Left cardiac atrium (tissue), 4 donors: ENCODE data around the gene MAPK9. TPM values are rescaled to one million over a fixed set of nuclear protein-coding genes. Genes with fewer than 3 reads are reported as not detected.
A peak's percentile ranks its signal among the peaks of the same experiment; 100 is the strongest.
"Not testable (repeated sequence)": the region's sequence is repeated elsewhere in the genome, so short reads cannot be mapped to it uniquely, and the experiment has no call there.

Experiments used
- ATAC-seq, 2 donors: fragments of 200-7000 bp; cut with Tn5 transposase; one replicate each; pipeline ENCODE4 v1.9.1; 2020; ENCODE audit warnings: mild to moderate bottlenecking in 2 of 2, moderate library complexity in 2 of 2
- DNase-seq: peaks from one replicate; pipeline ENCODE4 v3.0.0-alpha.2; 2020
- intact Hi-C, 2 donors: fragments of 100-400 bp; cut with DNase I; formaldehyde crosslinking; loops; one replicate each; pipeline versions ENCODE4 v1.14.1 to v1.15.1; 2022 to 2023
- total RNA-seq, 2 donors: library from RNA; stranded (reverse); fragmentation: NEBNext Ultra II Directional; extraction: Animal tissue kit (Norgen Biotek cat#: 25700); gene quantifications; one replicate each; pipeline ENCODE4 v1.2.1, GENCODE V29; 2021
- donor health status: DM: no; HTN: yes; CAD: no.
- donor health status: DM: no; HTN: yes; CAD: no; lungs with severe emphysema.
- donor health status: DM: yes; HTN: yes; CAD: no.
- donor health status: Dilated cardiomyopathy.

MAPK9 gene
- total RNA-seq, 2 donors from 2014 or later = 33.8 to 38.8 TPM

GRCh38 chr5:180299526-180299925 is 7.6 kb upstream of the MAPK9 start:
- intact Hi-C loops = no loop called here
- ATAC-seq (no peak), DNase-seq (no peak)

- DNase-seq, intact Hi-C loops: not testable (repeated sequence)
- peak in 1 of 2 donors; percentile 9 for ATAC-seq
These were observed 7.1 kb upstream of the MAPK9 start for GRCh38 chr5:180299014-180299413.

GRCh38 chr5:180297587-180298282 is 5.9 kb upstream of the MAPK9 start:
- intact Hi-C loops = no loop called here
- no peak for DNase-seq
- no peak for ATAC-seq

- ATAC-seq (no peak), DNase-seq (no peak)
- intact Hi-C loops = no loop called here
These were observed 4.9 kb upstream of the MAPK9 start for GRCh38 chr5:180296771-180297170.

- ATAC-seq = no peak
- intact Hi-C loops = loop anchor here in 1 of 2 donors (5.0 kb wide), 1 partner anchor 177 kb away; no protein-coding TSS in a partner anchor
- DNase-seq = no peak
These were observed 3.2 kb upstream of the MAPK9 start for GRCh38 chr5:180294913-180295555.

GRCh38 chr5:180294411-180294810 is 2.5 kb upstream of the MAPK9 start:
- DNase-seq (no peak), ATAC-seq (no peak)
- intact Hi-C loops = loop anchor here in 1 of 2 donors (5.0 kb wide), 1 partner anchor 178 kb away; no protein-coding TSS in a partner anchor

- intact Hi-C loops = loop anchor here in 1 of 2 donors (5.0 kb wide), 1 partner anchor 181 kb away; no protein-coding TSS in a partner anchor
- ATAC-seq (peak; percentile 1), DNase-seq (no peak)
These were observed 496 bp downstream of the MAPK9 start for GRCh38 chr5:180291234-180291940.

- DNase-seq (no peak), ATAC-seq (no peak)
- intact Hi-C loops = loop anchor here in 1 of 2 donors (5.0 kb wide), 1 partner anchor 182 kb away; no protein-coding TSS in a partner anchor
These were observed 1.2 kb downstream of the MAPK9 start for GRCh38 chr5:180290568-180291233.

GRCh38 chr5:180289966-180290365 is 1.9 kb downstream of the MAPK9 start:
- ATAC-seq (no peak), DNase-seq (no peak)
- intact Hi-C loops = loop anchor here in 1 of 2 donors (5.0 kb wide), 1 partner anchor 182 kb away; no protein-coding TSS in a partner anchor

GRCh38 chr5:180289433-180289832 is 2.5 kb downstream of the MAPK9 start:
- ATAC-seq (no peak), DNase-seq (no peak)
- intact Hi-C loops = no loop called here

- ATAC-seq = no peak
- intact Hi-C loops = no loop called here
These were observed 4.0 kb downstream of the MAPK9 start for GRCh38 chr5:180287868-180288267.

GRCh38 chr5:180287404-180287803 is 4.5 kb downstream of the MAPK9 start:
- ATAC-seq = no peak
- DNase-seq = no peak
- intact Hi-C loops = no loop called here

More at GRCh38 chr5:180287868-180288267, 4.0 kb downstream of the MAPK9 start:
- DNase-seq = no peak

GRCh38 chr5:180284149-180284548 is 7.7 kb downstream of the MAPK9 start:
- intact Hi-C loops = no loop called here
- ATAC-seq = peak in 1 of 2 donors; percentile 27
- DNase-seq = no peak

- intact Hi-C loops = no loop called here
- ATAC-seq (no peak), DNase-seq (no peak)
These were observed 8.8 kb downstream of the MAPK9 start for GRCh38 chr5:180283026-180283615.

GRCh38 chr5:180282281-180282680 is 9.6 kb downstream of the MAPK9 start:
- intact Hi-C loops = no loop called here
- DNase-seq (no peak), ATAC-seq (no peak)

GRCh38 chr5:180281706-180282105 is 10.2 kb downstream of the MAPK9 start:
- DNase-seq (no peak), ATAC-seq (no peak)
- intact Hi-C loops = no loop called here

GRCh38 chr5:180274695-180275094 is 17.2 kb downstream of the MAPK9 start:
- intact Hi-C loops = no loop called here
- ATAC-seq (no peak), DNase-seq (no peak)

GRCh38 chr5:180271221-180271620 is 20.7 kb downstream of the MAPK9 start:
- no peak for DNase-seq
- intact Hi-C loops = no loop called here
- no peak for ATAC-seq

- intact Hi-C loops = no loop called here
- no peak for DNase-seq
- ATAC-seq = no peak
These were observed 32.6 kb downstream of the MAPK9 start for GRCh38 chr5:180259260-180259611.
